ENCODE measurements around the gene PLEKHA4. TPM values are rescaled to one million over a fixed set of nuclear protein-coding genes. Genes with fewer than 3 reads are reported as not detected.

Gene PLEKHA4
- total and polyA plus RNA-seq, 2 of the 13 experiments (the other 11 are each of a cell fraction or from before 2014, with no cell fraction given), result 4.8 to 6.0 TPM

DNA sequence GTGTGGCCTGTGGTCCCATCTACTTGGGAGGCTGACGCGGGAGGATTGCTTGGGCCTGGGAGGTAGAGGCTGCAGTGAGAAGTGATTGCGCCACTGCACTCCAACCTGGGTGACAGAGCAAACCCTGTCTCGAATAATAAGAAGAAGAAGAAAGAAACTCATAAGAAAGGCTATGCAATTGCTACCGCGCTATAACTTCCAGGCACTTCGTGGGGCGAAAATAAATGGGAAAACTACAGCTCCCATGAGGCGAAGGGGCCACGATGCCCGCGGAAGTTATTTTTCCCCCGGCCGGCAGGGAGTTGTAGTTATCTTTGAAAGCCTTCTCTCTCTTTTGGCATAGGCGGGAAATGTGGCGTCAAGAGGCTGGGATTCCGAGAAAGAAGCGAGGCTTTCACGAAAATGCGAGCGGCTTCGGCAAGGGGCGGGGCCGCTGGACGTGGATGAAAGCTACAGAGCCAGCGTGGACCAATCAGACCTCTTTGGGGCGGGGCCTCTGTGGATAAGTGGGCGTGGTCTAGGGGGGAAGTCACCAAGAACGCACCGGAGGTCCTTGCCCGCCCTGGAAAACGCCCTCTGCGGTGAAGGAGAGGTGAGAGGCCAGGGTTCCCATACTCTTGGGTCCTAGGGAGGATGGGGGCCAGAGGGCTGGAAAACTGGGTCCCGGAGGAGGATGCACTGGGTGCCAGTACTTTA, 31.5 kb upstream of the PLEKHA4 start, which contains the start of gene NUCB1 (continued):
- TF ChIP-seq, protein P1, sequence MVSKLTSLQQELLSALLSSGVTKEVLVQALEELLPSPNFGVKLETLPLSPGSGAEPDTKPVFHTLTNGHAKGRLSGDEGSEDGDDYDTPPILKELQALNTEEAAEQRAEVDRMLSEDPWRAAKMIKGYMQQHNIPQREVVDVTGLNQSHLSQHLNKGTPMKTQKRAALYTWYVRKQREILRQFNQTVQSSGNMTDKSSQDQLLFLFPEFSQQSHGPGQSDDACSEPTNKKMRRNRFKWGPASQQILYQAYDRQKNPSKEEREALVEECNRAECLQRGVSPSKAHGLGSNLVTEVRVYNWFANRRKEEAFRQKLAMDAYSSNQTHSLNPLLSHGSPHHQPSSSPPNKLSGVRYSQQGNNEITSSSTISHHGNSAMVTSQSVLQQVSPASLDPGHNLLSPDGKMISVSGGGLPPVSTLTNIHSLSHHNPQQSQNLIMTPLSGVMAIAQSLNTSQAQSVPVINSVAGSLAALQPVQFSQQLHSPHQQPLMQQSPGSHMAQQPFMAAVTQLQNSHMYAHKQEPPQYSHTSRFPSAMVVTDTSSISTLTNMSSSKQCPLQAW (CRISPR knock-in tag; IDR thresholded peaks at IDR 0.05), result peak; percentile 77; the same call in 1 of the 2 replicates
- TF ChIP-seq ZBTB42 (CRISPR knock-in tag; IDR thresholded peaks at IDR 0.05), result peak; percentile 58; the same call in 1 of the 2 replicates
- no peak for TF ChIP-seq ZNF878 (CRISPR knock-in tag; IDR thresholded peaks at IDR 0.05)
- TF ChIP-seq ZNF605 (CRISPR knock-in tag; IDR thresholded peaks at IDR 0.05), result 0 out of 2 replicates have a peak, but pooled peaks have one; percentile 66
- TF ChIP-seq, protein P2, sequence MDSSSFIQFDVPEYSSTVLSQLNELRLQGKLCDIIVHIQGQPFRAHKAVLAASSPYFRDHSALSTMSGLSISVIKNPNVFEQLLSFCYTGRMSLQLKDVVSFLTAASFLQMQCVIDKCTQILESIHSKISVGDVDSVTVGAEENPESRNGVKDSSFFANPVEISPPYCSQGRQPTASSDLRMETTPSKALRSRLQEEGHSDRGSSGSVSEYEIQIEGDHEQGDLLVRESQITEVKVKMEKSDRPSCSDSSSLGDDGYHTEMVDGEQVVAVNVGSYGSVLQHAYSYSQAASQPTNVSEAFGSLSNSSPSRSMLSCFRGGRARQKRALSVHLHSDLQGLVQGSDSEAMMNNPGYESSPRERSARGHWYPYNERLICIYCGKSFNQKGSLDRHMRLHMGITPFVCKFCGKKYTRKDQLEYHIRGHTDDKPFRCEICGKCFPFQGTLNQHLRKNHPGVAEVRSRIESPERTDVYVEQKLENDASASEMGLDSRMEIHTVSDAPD (CRISPR knock-in tag; IDR thresholded peaks at IDR 0.05), result no peak
- TF ChIP-seq ZNF839 (CRISPR knock-in tag; IDR thresholded peaks at IDR 0.05; ENCODE audit: borderline replicate concordance), result peak; percentile 91
- peak; percentile 72; the same call in 1 of the 2 replicates for TF ChIP-seq ZSCAN9 (CRISPR knock-in tag; IDR thresholded peaks at IDR 0.05; ENCODE audit: borderline replicate concordance)
- TF ChIP-seq NR2F1 (CRISPR knock-in tag; IDR thresholded peaks at IDR 0.05), result peak in 1 of 2 experiments; percentile 10; a peak in 2 of 4 replicates
- TF ChIP-seq, protein P3, sequence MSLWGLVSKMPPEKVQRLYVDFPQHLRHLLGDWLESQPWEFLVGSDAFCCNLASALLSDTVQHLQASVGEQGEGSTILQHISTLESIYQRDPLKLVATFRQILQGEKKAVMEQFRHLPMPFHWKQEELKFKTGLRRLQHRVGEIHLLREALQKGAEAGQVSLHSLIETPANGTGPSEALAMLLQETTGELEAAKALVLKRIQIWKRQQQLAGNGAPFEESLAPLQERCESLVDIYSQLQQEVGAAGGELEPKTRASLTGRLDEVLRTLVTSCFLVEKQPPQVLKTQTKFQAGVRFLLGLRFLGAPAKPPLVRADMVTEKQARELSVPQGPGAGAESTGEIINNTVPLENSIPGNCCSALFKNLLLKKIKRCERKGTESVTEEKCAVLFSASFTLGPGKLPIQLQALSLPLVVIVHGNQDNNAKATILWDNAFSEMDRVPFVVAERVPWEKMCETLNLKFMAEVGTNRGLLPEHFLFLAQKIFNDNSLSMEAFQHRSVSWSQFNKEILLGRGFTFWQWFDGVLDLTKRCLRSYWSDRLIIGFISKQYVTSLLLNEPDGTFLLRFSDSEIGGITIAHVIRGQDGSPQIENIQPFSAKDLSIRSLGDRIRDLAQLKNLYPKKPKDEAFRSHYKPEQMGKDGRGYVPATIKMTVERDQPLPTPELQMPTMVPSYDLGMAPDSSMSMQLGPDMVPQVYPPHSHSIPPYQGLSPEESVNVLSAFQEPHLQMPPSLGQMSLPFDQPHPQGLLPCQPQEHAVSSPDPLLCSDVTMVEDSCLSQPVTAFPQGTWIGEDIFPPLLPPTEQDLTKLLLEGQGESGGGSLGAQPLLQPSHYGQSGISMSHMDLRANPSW (CRISPR knock-in tag; IDR thresholded peaks at IDR 0.05; ENCODE audit: borderline replicate concordance), result no peak
- TF ChIP-seq GTF3A (CRISPR knock-in tag; conservative IDR thresholded peaks at IDR 0.05), result 0 out of 2 replicates have a peak, but pooled peaks have one; percentile 57
- TF ChIP-seq MEIS1 (CRISPR knock-in tag; IDR thresholded peaks at IDR 0.05; ENCODE audit: borderline replicate concordance), result peak; percentile 61; the same call in 1 of the 2 replicates
- no peak for TF ChIP-seq ZNF616 (CRISPR knock-in tag; IDR thresholded peaks at IDR 0.05; ENCODE audit: low read depth)
- TF ChIP-seq YEATS2 (CRISPR knock-in tag; IDR thresholded peaks at IDR 0.05; ENCODE audit: borderline replicate concordance), result peak; percentile 82; the same call in 1 of the 2 replicates
- TF ChIP-seq ZC3H13 (CRISPR knock-in tag; IDR thresholded peaks at IDR 0.05), result no peak
- no peak for TF ChIP-seq FOXO1 (CRISPR knock-in tag; IDR thresholded peaks at IDR 0.05)
- no peak for TF ChIP-seq ZBTB3 (CRISPR knock-in tag; IDR thresholded peaks at IDR 0.05; ENCODE audit: borderline replicate concordance, low read depth)
- peak; percentile 44; the same call in 1 of the 2 replicates for TF ChIP-seq SIN3A (IDR thresholded peaks at IDR 0.05; ENCODE audit: borderline replicate concordance, low read depth, low read length)
- TF ChIP-seq, protein P4, sequence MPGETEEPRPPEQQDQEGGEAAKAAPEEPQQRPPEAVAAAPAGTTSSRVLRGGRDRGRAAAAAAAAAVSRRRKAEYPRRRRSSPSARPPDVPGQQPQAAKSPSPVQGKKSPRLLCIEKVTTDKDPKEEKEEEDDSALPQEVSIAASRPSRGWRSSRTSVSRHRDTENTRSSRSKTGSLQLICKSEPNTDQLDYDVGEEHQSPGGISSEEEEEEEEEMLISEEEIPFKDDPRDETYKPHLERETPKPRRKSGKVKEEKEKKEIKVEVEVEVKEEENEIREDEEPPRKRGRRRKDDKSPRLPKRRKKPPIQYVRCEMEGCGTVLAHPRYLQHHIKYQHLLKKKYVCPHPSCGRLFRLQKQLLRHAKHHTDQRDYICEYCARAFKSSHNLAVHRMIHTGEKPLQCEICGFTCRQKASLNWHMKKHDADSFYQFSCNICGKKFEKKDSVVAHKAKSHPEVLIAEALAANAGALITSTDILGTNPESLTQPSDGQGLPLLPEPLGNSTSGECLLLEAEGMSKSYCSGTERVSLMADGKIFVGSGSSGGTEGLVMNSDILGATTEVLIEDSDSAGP (CRISPR knock-in tag; IDR thresholded peaks at IDR 0.05; ENCODE audit: borderline replicate concordance), result 0 out of 2 replicates have a peak, but pooled peaks have one; percentile 42
- no peak for TF ChIP-seq JUN (CRISPR knock-in tag; IDR thresholded peaks at IDR 0.05)
- TF ChIP-seq YEATS4 (CRISPR knock-in tag; IDR thresholded peaks at IDR 0.05; ENCODE audit: borderline replicate concordance), result peak; percentile 57; the same call in 1 of the 2 replicates
